ENCODE measurements around the gene RGS1.

- TF ChIP-seq CTCF (IDR thresholded peaks at IDR 0.05) (no peak), POLR2AphosphoS5 (IDR thresholded peaks at IDR 0.05) (no peak)
These were observed 3.9 kb upstream of the RGS1 start for GRCh38 chr1:192571668-192572067.
